Natural killer cell (primary cell): Measurements from ENCODE around the gene XIAP. TPM values are rescaled to one million over a fixed set of nuclear protein-coding genes. Genes with fewer than 3 reads are reported as not detected.

Source experiments
- ATAC-seq, 3 donors: fragments of 150-1000 bp in 2 of 3; fragments of 200-7000 bp in 1 of 3; cut with Tn5 transposase; 1 replicate in 1 of 3; 2 replicates in 2 of 3; pipeline ENCODE4 v1.10.0; 2021; ENCODE audit warnings: mild to moderate bottlenecking in 2 of 3, moderate library complexity in 2 of 3
- DNase-seq, 2 donors: peaks; one replicate each; pipeline versions ENCODE4 v3.0.0 to v3.0.0-alpha.2; 2013 to 2021; ENCODE audit warnings: mixed read lengths in 1 of 2
- H3K27ac ChIP-seq: one replicate; pipeline ENCODE4 v1.5.1; 2013; ENCODE audit warnings: mild to moderate bottlenecking, low read length
- H3K27me3 ChIP-seq: one replicate; pipeline ENCODE4 v1.6.1; 2013; ENCODE audit warnings: low read length; ENCODE audit not compliant: control insufficient read depth, insufficient read depth
- H3K36me3 ChIP-seq: one replicate; pipeline ENCODE4 v1.6.1; 2013; ENCODE audit warnings: low read length; ENCODE audit not compliant: control insufficient read depth, insufficient read depth
- H3K4me1 ChIP-seq: one replicate; pipeline ENCODE4 v1.6.1; 2013; ENCODE audit warnings: low read length; ENCODE audit not compliant: control insufficient read depth, insufficient read depth
- H3K4me3 ChIP-seq: one replicate; pipeline ENCODE4 v1.5.1; 2013; ENCODE audit warnings: low read length
- H3K9me3 ChIP-seq: one replicate; pipeline ENCODE4 v1.6.1; 2013; ENCODE audit warnings: low read length; ENCODE audit not compliant: control insufficient read depth, insufficient read depth
- H3K27ac Mint-ChIP-seq, 2 donors: one replicate each; pipeline ENCODE4 v1.8.0; 2022; ENCODE audit warnings: mild to moderate bottlenecking in 2 of 2, mixed read lengths in 2 of 2, moderate library complexity in 1 of 2
- H3K27me3 Mint-ChIP-seq, 2 donors: one replicate each; pipeline ENCODE4 v1.8.0; 2022; ENCODE audit warnings: low read depth in 2 of 2, mixed read lengths in 2 of 2
- H3K36me3 Mint-ChIP-seq: one replicate; pipeline ENCODE4 v1.8.0; 2022; ENCODE audit warnings: mixed read lengths
- H3K4me1 Mint-ChIP-seq, 2 donors: one replicate each; pipeline ENCODE4 v1.8.0; 2022; ENCODE audit warnings: mixed read lengths in 2 of 2
- H3K4me3 Mint-ChIP-seq: one replicate; pipeline ENCODE4 v1.8.0; 2022; ENCODE audit warnings: mild to moderate bottlenecking, moderate library complexity, mixed read lengths
- H3K9me3 Mint-ChIP-seq, 2 donors: one replicate each; pipeline ENCODE4 v1.8.0; 2022; ENCODE audit warnings: mixed read lengths in 2 of 2
- WGBS: methylation state at CpG from one replicate; pipeline ENCODE4 v1.1.7; 2013; ENCODE audit warnings: missing lambda C conversion rate; ENCODE audit not compliant: insufficient coverage; 5-methylcytosine and 5-hydroxymethylcytosine counted together
- intact Hi-C: fragments of 100-400 bp; cut with micrococcal nuclease; formaldehyde crosslinking; loops from one replicate; pipeline ENCODE4 v1.14.2; 2022
- total RNA-seq, 4 donors: library from RNA; stranded (reverse); fragments of 120-200 nt in 1 of 4; gene quantifications; one replicate each; pipeline versions ENCODE4 v1.2.3 to v1.2.4, GENCODE V29; 2013 to 2022
- TF ChIP-seq, protein P1 (sequence below): fragments of 200-600 bp; IDR thresholded peaks from one replicate; pipeline ENCODE4 v1.8.0; 2022; ENCODE audit warnings: antibody characterized with exemption

The XIAP gene
- total RNA-seq, 3 donors from 2014 or later (not counting 1 experiment from before 2014, with no cell fraction given), result 32.2 to 44.9 (median 40.2) TPM

DNA sequence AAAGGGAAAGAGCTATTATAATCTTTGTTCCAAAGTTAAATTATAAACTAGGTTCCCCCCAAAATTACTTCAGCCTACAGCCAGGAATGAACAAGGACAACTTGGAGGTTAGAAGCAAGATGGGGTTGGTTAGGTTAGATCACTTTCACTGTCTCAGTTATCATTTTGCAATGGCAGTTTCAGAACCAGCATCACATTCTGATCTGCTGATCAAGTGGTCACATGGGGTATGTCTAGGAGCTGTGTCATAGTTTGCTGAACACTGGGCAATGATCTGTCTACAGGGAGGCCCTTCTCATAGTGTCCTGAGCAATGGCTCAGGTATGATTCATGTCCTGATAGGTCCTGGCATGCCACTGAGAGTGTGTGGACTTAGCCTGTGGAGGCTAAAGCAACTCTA is 41.6 kb upstream of the XIAP start:
- no peak for DNase-seq
- ATAC-seq, result no peak
- Mint-ChIP-seq H3K36me3 (no peaks in the 10 kb centered on the region), H3K4me1 (no peaks in the 10 kb centered on the region), H3K9me3 (no peaks in the 10 kb centered on the region), H3K27me3 (no peaks in the 10 kb centered on the region), H3K27ac (no peak overlapping the region), H3K4me3 (no peak overlapping the region)
- intact Hi-C loops, result no loop called here
- TF ChIP-seq, protein P1, sequence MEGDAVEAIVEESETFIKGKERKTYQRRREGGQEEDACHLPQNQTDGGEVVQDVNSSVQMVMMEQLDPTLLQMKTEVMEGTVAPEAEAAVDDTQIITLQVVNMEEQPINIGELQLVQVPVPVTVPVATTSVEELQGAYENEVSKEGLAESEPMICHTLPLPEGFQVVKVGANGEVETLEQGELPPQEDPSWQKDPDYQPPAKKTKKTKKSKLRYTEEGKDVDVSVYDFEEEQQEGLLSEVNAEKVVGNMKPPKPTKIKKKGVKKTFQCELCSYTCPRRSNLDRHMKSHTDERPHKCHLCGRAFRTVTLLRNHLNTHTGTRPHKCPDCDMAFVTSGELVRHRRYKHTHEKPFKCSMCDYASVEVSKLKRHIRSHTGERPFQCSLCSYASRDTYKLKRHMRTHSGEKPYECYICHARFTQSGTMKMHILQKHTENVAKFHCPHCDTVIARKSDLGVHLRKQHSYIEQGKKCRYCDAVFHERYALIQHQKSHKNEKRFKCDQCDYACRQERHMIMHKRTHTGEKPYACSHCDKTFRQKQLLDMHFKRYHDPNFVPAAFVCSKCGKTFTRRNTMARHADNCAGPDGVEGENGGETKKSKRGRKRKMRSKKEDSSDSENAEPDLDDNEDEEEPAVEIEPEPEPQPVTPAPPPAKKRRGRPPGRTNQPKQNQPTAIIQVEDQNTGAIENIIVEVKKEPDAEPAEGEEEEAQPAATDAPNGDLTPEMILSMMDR, result no peak
- Histone ChIP-seq H3K4me1 (no peaks in the 10 kb centered on the region), H3K27me3 (no peaks in the 10 kb centered on the region), H3K4me3 (no peak overlapping the region), H3K9me3 (no peaks in the 10 kb centered on the region), H3K36me3 (no peaks in the 10 kb centered on the region), H3K27ac (no peak overlapping the region)

DNA sequence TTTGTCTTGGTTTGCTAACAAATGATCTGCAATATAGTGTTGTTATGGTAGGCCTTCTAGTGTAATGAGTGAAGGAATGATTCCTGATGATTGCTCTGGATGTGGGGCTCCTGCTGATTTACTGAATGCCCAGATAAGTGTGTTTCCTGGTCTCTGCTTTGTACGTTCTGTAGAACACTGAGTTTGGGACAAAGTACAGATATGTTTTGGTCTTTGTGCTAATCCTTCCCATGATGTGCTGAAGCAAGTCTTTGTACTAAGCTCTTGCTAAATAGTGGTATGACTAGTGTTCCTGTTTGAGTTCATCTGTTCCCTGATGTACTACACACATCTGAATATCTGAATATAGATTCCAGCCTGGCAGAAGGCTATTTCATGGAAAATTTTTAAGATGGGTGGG is 36.9 kb upstream of the XIAP start:
- Histone ChIP-seq H3K9me3 (no peaks in the 10 kb centered on the region), H3K27me3 (no peaks in the 10 kb centered on the region), H3K27ac (no peak overlapping the region), H3K4me3 (no peak overlapping the region), H3K4me1 (no peaks in the 10 kb centered on the region), H3K36me3 (no peaks in the 10 kb centered on the region)
- H3K27ac Mint-ChIP-seq, result no peak overlapping the region
- no peaks in the 10 kb centered on the region for H3K4me1 Mint-ChIP-seq
- ATAC-seq (no peak), DNase-seq (no peak)
- H3K9me3 Mint-ChIP-seq, result no peaks in the 10 kb centered on the region
- whole genome bisulfite sequencing, result 89% methylated on average over 1 of the region's 1 CpG
- no peak overlapping the region for H3K4me3 Mint-ChIP-seq
- no peaks in the 10 kb centered on the region for H3K27me3 Mint-ChIP-seq
- no peaks in the 10 kb centered on the region for H3K36me3 Mint-ChIP-seq
- TF ChIP-seq, protein P1, result no peak
- intact Hi-C loops, result no loop called here

DNA sequence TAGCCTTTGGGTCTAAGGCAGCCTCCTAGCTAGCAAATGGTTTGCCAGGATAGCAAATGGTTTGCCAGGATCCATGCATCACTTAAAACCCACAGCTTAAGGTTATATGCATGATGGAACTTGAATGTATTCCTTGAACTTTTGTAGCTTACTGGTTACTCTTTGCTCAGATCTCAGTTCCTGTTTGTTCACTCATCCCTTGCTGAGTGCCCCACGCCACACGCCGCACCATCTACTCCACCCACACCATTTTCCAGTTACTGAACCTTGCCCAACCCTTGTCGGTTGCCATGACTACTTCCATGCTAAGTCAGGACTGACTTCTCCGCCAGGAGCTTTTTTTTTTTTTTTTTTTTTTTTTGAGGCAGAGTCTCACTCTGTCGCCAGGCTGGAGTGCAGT is 29.5 kb upstream of the XIAP start:
- Histone ChIP-seq H3K4me1 (no peaks in the 10 kb centered on the region), H3K4me3 (no peak overlapping the region), H3K36me3 (no peaks in the 10 kb centered on the region), H3K27ac (no peak overlapping the region), H3K9me3 (no peaks in the 10 kb centered on the region), H3K27me3 (no peaks in the 10 kb centered on the region)
- Mint-ChIP-seq H3K4me3 (no peak overlapping the region), H3K27ac (no peak overlapping the region), H3K36me3 (no peaks in the 10 kb centered on the region), H3K9me3 (no peaks in the 10 kb centered on the region), H3K27me3 (peaks cover 0 to 4% of the 10 kb centered on the region in 2 donors), H3K4me1 (no peaks in the 10 kb centered on the region)
- no peak for ATAC-seq
- intact Hi-C loops, result loop anchor here (5.0 kb wide), 1 partner anchor 132 kb away; the partner anchor contains the start of gene STAG2
- DNase-seq, result no peak
- TF ChIP-seq, protein P1, result no peak
- 76% methylated on average over 6 of the region's 6 CpGs for WGBS

DNA sequence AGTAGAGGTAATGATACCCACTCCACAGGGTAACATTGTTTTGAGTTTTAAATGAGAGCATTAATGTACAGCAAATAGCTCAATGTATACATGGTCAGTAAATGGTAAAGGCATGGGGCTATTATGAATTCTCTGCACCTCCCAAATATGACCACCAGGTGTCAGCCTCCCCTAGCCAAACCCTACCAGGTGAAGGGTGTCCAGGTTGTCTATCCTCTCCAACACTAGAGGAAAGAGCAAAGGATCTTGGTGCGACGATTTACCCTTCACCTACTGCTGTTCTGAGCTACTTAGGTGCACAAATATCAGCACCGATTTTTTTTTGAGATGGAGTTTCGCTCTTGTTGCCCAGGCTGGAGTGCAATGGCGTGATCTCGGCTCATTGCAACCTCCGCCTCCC is 26.5 kb upstream of the XIAP start:
- H3K9me3 ChIP-seq, result no peaks in the 10 kb centered on the region
- intact Hi-C loops, result loop anchor here (2.0 to 5.0 kb wide), 2 partner anchors 51 to 129 kb away; partner anchors contain the start of gene STAG2
- no peaks in the 10 kb centered on the region for H3K27me3 ChIP-seq
- H3K27ac ChIP-seq, result no peak overlapping the region
- ATAC-seq (peak; percentile 83 to 95 (median 92)), DNase-seq (peak; percentile 33 to 77)
- Mint-ChIP-seq H3K27me3 (peaks cover 0 to 4% of the 10 kb centered on the region in 2 donors), H3K4me1 (no peaks in the 10 kb centered on the region), H3K9me3 (no peaks in the 10 kb centered on the region), H3K36me3 (no peaks in the 10 kb centered on the region), H3K4me3 (no peak overlapping the region), H3K27ac (no peak overlapping the region)
- 53% methylated on average over 7 of the region's 7 CpGs for WGBS
- TF ChIP-seq, protein P1, result peak; percentile 70
- no peaks in the 10 kb centered on the region for H3K36me3 ChIP-seq
- no peak overlapping the region for H3K4me3 ChIP-seq
- H3K4me1 ChIP-seq, result no peaks in the 10 kb centered on the region
